GM10266 (cell line): ENCODE data around the gene PRKN.

ENCODE experiments used
- DNase-seq: peaks from one replicate; pipeline ENCODE4 v3.0.0; 2012; ENCODE audit errors: extremely low spot score
- TF ChIP-seq, protein P1 (sequence below): IDR thresholded peaks from 2 replicates; pipeline ENCODE4 v1.5.1; 2012; ENCODE audit warnings: mild to moderate bottlenecking, low read depth; ENCODE audit not compliant: control insufficient read depth, insufficient read depth; ENCODE audit errors: missing control alignments

Gene PRKN

GRCh38 chr6:162249907-162250642 is 477.5 kb downstream of the PRKN start:
- TF ChIP-seq, protein P1, sequence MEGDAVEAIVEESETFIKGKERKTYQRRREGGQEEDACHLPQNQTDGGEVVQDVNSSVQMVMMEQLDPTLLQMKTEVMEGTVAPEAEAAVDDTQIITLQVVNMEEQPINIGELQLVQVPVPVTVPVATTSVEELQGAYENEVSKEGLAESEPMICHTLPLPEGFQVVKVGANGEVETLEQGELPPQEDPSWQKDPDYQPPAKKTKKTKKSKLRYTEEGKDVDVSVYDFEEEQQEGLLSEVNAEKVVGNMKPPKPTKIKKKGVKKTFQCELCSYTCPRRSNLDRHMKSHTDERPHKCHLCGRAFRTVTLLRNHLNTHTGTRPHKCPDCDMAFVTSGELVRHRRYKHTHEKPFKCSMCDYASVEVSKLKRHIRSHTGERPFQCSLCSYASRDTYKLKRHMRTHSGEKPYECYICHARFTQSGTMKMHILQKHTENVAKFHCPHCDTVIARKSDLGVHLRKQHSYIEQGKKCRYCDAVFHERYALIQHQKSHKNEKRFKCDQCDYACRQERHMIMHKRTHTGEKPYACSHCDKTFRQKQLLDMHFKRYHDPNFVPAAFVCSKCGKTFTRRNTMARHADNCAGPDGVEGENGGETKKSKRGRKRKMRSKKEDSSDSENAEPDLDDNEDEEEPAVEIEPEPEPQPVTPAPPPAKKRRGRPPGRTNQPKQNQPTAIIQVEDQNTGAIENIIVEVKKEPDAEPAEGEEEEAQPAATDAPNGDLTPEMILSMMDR = no peak
- no peak for DNase-seq

DNA sequence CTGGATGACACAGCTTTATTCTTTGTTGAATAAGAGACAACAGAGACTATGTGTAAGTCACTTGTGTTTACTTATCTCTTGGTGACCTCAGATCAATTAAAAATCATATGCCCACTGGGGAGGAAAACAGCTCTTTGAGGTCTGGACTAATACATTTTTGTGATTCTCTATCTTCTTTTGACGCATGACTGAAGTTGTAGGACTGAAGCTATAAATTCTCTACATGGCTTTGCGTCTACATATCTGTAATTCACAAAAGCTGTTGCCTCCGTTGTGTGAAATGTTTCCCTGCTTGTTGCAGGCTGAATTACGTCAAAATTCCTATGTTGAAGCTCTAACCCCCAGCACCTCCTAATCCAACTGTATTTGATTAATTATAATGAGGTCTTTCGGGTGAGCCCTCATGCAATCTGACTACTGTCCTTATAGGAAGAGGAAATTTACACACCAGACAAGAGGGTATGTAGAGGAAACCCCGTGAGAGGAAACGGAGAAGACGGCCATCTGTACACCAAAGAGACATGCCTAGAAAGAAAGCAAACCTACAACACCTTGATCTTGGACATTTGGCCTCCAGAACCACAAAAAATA is 481.6 kb downstream of the PRKN start:
- TF ChIP-seq, protein P1 = no peak
- DNase-seq = no peak

DNA sequence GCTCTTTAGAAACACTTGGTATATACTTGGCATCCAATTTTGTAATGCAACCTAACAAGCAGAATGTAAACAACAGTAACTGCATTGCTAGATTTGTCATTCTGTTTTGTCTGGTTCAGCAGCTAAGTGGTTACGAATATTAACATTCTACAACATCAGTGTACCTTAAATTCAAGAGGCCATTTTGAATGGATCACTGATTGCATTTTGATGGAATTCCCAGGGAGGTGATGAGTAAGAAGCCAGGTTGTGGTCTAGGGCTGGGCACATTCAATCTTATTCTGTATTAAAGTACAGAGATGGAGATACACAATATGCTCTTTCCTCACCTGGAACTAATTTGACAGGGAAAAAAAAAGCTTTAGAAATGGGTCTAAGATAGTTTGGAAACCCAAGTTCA is 483.5 kb downstream of the PRKN start:
- DNase-seq = no peak

DNA sequence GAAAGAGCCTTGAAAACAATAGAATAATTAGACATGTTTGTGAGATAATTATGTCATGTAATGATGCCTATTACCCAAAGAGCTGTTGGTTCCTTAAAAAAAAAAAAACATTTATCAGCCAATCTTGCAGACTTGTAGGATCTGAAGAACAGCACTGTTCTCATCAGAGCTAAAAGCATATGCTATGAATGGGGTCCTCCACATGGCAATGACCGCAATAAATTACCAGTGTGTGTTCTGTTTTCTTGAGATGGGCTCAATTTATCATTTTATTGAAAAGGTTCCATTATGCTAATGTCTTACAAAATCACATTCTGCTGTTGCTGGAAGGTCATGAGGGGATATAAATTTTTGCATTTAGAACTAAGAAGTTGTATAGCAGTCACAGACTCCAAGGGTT is 484.7 kb downstream of the PRKN start:
- TF ChIP-seq, protein P1 = no peak

More for the DNA sequence above, 483.5 kb downstream of the PRKN start:
- TF ChIP-seq, protein P1 = no peak

GRCh38 chr6:162239330-162239729 is 488.2 kb downstream of the PRKN start:
- no peak for DNase-seq
- TF ChIP-seq, protein P1 = no peak

More for the DNA sequence above, 484.7 kb downstream of the PRKN start:
- DNase-seq = no peak

- TF ChIP-seq, protein P1 = no peak
- no peak for DNase-seq
Measured at GRCh38 chr6:162238675-162239074, 488.9 kb downstream of the PRKN start.

- TF ChIP-seq, protein P1 = no peak
- no peak for DNase-seq
Measured at GRCh38 chr6:162237331-162237730, 490.2 kb downstream of the PRKN start.
